ENCODE measurements around the gene BAZ2A. TPM values are rescaled to one million over a fixed set of nuclear protein-coding genes. Genes with fewer than 3 reads are reported as not detected.
A peak's percentile ranks its signal among the peaks of the same experiment; 100 is the strongest.

The BAZ2A gene
- total RNA-seq, 6 donors from 2014 or later: 74.5 to 245 (median 95.5) TPM

DNA sequence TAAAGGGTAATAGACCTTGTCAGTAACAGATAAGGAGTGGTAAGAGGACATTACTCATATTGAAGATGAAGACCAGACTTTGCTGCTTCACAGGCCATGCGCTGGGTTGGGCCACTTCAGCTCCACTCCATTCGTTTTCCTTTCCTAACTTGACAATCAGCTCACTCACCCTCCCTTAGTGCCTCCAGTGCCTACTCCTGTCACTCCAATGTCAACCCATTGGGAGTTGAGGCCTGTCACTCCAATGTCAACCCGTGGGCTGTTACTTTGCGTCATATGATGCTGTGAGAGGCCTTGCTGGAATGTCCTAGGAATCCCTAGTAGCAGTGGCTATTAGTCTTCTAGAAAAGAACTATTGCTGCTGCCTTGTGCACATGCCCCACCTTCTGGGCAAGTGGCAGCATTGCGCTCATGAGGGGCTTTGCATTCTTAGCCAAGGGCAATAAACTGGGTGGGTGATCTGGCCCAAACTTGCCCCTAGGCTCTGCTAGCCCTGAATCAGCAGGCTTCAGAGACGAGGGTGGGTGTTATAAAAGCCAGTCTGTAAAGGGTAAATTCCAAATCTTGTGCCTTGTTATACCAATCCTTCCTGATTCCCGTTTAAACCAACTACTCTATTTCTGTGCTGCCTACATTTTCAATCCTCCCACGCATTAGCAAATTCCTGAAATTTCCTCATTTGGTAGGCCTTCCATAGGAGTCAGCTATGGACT is 36.1 kb downstream of the BAZ2A start:
- H3K36me3 ChIP-seq: peaks cover 13 to 92% (median 30%) of the 10 kb centered on the region in 4 donors
- H3K9me3 ChIP-seq: no peaks in the 10 kb centered on the region
- H3K4me3 ChIP-seq: no peak overlapping the region
- DNase-seq: peak in 1 of 2 donors; percentile 79
- peaks cover 0 to 5% (median 1%) of the 10 kb centered on the region in 4 donors for H3K4me1 ChIP-seq
- peak; percentile 82 to 90 for ATAC-seq (ENCODE audit: low FRiP score in 2 of 2)
- TF ChIP-seq POLR2AphosphoS5 (IDR thresholded peaks at IDR 0.05): peak; percentile 48 to 70
- TF ChIP-seq, protein P1, sequence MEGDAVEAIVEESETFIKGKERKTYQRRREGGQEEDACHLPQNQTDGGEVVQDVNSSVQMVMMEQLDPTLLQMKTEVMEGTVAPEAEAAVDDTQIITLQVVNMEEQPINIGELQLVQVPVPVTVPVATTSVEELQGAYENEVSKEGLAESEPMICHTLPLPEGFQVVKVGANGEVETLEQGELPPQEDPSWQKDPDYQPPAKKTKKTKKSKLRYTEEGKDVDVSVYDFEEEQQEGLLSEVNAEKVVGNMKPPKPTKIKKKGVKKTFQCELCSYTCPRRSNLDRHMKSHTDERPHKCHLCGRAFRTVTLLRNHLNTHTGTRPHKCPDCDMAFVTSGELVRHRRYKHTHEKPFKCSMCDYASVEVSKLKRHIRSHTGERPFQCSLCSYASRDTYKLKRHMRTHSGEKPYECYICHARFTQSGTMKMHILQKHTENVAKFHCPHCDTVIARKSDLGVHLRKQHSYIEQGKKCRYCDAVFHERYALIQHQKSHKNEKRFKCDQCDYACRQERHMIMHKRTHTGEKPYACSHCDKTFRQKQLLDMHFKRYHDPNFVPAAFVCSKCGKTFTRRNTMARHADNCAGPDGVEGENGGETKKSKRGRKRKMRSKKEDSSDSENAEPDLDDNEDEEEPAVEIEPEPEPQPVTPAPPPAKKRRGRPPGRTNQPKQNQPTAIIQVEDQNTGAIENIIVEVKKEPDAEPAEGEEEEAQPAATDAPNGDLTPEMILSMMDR (IDR thresholded peaks at IDR 0.05): peak; percentile 60 to 86 (median 76)
- TF ChIP-seq POLR2A (IDR thresholded peaks at IDR 0.05): no peak
- peak in 1 of 4 donors; percentile 59 for TF ChIP-seq EP300 (IDR thresholded peaks at IDR 0.05)
- 39% methylated on average over 8 of the region's 8 CpGs for WGBS, 2 donors
- H3K27ac ChIP-seq: peak overlapping the region; percentile 44 to 70 (median 64)
- no peaks in the 10 kb centered on the region for H3K27me3 ChIP-seq

DNA sequence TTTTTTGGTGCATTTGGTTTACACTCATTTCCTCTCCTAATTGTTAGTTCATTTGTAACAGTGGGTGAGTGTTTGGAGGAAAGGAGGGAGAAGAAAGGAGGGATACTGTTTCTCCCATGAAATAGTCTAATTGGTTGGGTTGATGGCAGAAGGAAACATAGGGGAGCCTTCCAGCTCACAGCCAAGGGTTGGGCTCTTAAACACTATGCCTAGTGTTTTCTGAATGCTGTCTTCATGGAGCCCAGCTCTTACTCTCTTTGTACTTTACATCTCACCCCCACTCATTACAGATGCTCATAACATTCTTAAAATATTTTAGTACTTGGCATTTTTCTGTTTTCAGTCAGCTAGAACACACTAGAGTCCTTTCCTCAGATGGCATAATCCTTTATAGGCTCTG is 38.2 kb downstream of the BAZ2A start:
- TF ChIP-seq POLR2A (IDR thresholded peaks at IDR 0.05) (no peak), POLR2AphosphoS5 (IDR thresholded peaks at IDR 0.05) (no peak), EP300 (IDR thresholded peaks at IDR 0.05) (no peak)
- TF ChIP-seq, protein P1 (IDR thresholded peaks at IDR 0.05): no peak
- H3K27ac ChIP-seq: peak overlapping the region in 1 of 4 donors; percentile 53
- DNase-seq (no peak), ATAC-seq (ENCODE audit: low FRiP score in 2 of 2) (no peak)
- H3K36me3 ChIP-seq: peaks cover 25 to 92% (median 36%) of the 10 kb centered on the region in 4 donors
- H3K4me3 ChIP-seq: no peak overlapping the region
- H3K4me1 ChIP-seq: peaks cover 0 to 5% (median 1%) of the 10 kb centered on the region in 4 donors
- H3K9me3 ChIP-seq: no peaks in the 10 kb centered on the region
- no peaks in the 10 kb centered on the region for H3K27me3 ChIP-seq

DNA sequence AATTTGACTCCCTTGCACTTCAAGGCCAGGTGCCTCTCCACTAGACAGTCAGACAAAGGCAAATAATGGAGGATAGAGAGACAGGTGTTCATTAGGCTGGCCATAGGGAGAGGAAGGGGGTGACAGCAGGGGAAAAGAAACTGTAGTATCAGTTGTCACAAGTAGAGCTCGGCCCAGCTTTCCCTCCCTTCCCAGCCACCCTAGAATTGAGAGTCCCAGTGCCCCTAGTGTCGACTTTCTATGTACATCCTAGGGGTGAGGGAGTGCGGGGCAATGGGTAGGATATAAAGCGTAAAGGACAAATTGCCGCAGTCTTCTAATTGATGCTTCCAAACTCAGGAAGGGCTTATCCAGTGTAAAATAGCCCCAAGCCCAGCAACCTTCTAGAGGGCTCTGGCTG is 39.0 kb downstream of the BAZ2A start:
- ATAC-seq (ENCODE audit: low FRiP score in 2 of 2) (no peak), DNase-seq (no peak)
- H3K36me3 ChIP-seq: peaks cover 31 to 92% (median 40%) of the 10 kb centered on the region in 4 donors
- 81 to 87% methylated on average over 5 of the region's 5 CpGs for WGBS, 2 donors
- no peak for TF ChIP-seq POLR2A (IDR thresholded peaks at IDR 0.05)
- TF ChIP-seq POLR2AphosphoS5 (IDR thresholded peaks at IDR 0.05): no peak
- TF ChIP-seq, protein P1 (IDR thresholded peaks at IDR 0.05): no peak
- TF ChIP-seq EP300 (IDR thresholded peaks at IDR 0.05): no peak
- no peaks in the 10 kb centered on the region for H3K27me3 ChIP-seq
- H3K9me3 ChIP-seq: no peaks in the 10 kb centered on the region
- peak overlapping the region in 1 of 4 donors; percentile 53 for H3K27ac ChIP-seq
- peaks cover 0 to 5% (median 1%) of the 10 kb centered on the region in 4 donors for H3K4me1 ChIP-seq
- no peak overlapping the region for H3K4me3 ChIP-seq

DNA sequence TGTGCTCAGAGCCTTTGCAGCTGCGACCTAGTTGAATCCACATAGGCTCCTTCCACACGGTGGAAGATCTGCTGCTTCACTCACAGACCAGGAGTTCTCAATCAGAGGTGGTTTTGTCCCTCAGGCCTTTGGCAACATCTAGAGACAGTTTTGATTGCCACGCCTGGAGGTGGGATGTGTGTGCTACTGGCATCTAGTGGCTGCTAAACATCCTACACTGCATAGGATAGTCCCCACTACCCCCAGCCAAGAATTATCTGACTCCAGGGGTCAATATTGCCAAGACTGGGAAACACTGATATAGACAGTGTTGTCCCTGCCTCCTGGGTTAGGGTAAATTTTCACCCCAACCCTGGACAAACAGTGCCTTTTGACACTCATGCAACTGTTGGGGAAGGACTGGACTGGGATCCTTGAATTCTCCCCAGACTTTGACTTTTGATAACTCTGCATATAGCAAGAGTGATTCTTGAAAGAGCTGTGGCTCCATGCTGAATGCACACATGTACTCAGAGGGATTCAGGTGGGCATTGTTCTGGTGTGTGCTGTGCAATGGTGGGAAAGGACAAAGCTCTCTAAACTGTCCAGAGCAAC is 39.8 kb downstream of the BAZ2A start:
- peaks cover 0 to 5% (median 1%) of the 10 kb centered on the region in 4 donors for H3K4me1 ChIP-seq
- peak overlapping the region in 1 of 4 donors; percentile 53 for H3K27ac ChIP-seq
- TF ChIP-seq, protein P1 (IDR thresholded peaks at IDR 0.05): peak in 1 of 6 experiments; percentile 20
- TF ChIP-seq EP300 (IDR thresholded peaks at IDR 0.05): no peak
- no peak for DNase-seq
- WGBS, 2 donors: 51 to 55% methylated on average over 3 of the region's 3 CpGs
- no peak overlapping the region for H3K4me3 ChIP-seq
- peaks cover 31 to 92% (median 40%) of the 10 kb centered on the region in 4 donors for H3K36me3 ChIP-seq
- no peak for ATAC-seq (ENCODE audit: low FRiP score in 2 of 2)
- H3K27me3 ChIP-seq: no peaks in the 10 kb centered on the region
- H3K9me3 ChIP-seq: no peaks in the 10 kb centered on the region
